ENCODE results near the gene NRG3. TPM values are rescaled to one million over a fixed set of nuclear protein-coding genes. Genes with fewer than 3 reads are reported as not detected.

NRG3 gene
- total RNA-seq, 1 donor from 2014 or later: 2.6 TPM

- Histone ChIP-seq H3K4me1 (no peaks in the 10 kb centered on the region), H3K27ac (no peak overlapping the region), H3K4me3 (no peak overlapping the region), H3K36me3 (no peaks in the 10 kb centered on the region), H3K27me3 (ENCODE audit: low read depth) (no peaks in the 10 kb centered on the region), H3K9me3 (no peaks in the 10 kb centered on the region)
- TF ChIP-seq, protein P1, sequence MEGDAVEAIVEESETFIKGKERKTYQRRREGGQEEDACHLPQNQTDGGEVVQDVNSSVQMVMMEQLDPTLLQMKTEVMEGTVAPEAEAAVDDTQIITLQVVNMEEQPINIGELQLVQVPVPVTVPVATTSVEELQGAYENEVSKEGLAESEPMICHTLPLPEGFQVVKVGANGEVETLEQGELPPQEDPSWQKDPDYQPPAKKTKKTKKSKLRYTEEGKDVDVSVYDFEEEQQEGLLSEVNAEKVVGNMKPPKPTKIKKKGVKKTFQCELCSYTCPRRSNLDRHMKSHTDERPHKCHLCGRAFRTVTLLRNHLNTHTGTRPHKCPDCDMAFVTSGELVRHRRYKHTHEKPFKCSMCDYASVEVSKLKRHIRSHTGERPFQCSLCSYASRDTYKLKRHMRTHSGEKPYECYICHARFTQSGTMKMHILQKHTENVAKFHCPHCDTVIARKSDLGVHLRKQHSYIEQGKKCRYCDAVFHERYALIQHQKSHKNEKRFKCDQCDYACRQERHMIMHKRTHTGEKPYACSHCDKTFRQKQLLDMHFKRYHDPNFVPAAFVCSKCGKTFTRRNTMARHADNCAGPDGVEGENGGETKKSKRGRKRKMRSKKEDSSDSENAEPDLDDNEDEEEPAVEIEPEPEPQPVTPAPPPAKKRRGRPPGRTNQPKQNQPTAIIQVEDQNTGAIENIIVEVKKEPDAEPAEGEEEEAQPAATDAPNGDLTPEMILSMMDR (IDR thresholded peaks at IDR 0.05): no peak
- intact Hi-C loops (cut with DNase I): no loop called here
- DNase-seq (no peak), ATAC-seq (no peak)
Observed at GRCh38 chr10:82866424-82867020, 991.5 kb downstream of the NRG3 start.

GRCh38 chr10:82867056-82867455, 992.1 kb downstream of the NRG3 start:
- H3K27ac ChIP-seq: no peak overlapping the region
- intact Hi-C loops (cut with DNase I): no loop called here

GRCh38 chr10:82874671-82875070, 999.7 kb downstream of the NRG3 start:
- H3K36me3 ChIP-seq: no peaks in the 10 kb centered on the region
- ATAC-seq (no peak), DNase-seq (no peak)
- H3K27me3 ChIP-seq (ENCODE audit: low read depth): no peaks in the 10 kb centered on the region
- no peaks in the 10 kb centered on the region for H3K4me1 ChIP-seq
- H3K27ac ChIP-seq: no peak overlapping the region
- H3K4me3 ChIP-seq: no peak overlapping the region
- H3K9me3 ChIP-seq: no peaks in the 10 kb centered on the region
- intact Hi-C loops (cut with DNase I): no loop called here
- TF ChIP-seq, protein P1 (IDR thresholded peaks at IDR 0.05): no peak

More at GRCh38 chr10:82867056-82867455, 992.1 kb downstream of the NRG3 start:
- DNase-seq: no peak
- Histone ChIP-seq H3K9me3 (no peaks in the 10 kb centered on the region), H3K4me1 (no peaks in the 10 kb centered on the region), H3K4me3 (no peak overlapping the region), H3K36me3 (no peaks in the 10 kb centered on the region), H3K27me3 (ENCODE audit: low read depth) (no peaks in the 10 kb centered on the region)
- TF ChIP-seq, protein P1 (IDR thresholded peaks at IDR 0.05): no peak
- no peak for ATAC-seq

GRCh38 chr10:82880776-82881290, 1005.8 kb downstream of the NRG3 start:
- H3K27ac ChIP-seq: no peak overlapping the region
- H3K36me3 ChIP-seq: no peaks in the 10 kb centered on the region
- H3K27me3 ChIP-seq (ENCODE audit: low read depth): no peaks in the 10 kb centered on the region
- no peak for DNase-seq
- no peak overlapping the region for H3K4me3 ChIP-seq
- intact Hi-C loops (cut with DNase I): no loop called here
- H3K4me1 ChIP-seq: no peaks in the 10 kb centered on the region
- ATAC-seq: no peak
- TF ChIP-seq, protein P1 (IDR thresholded peaks at IDR 0.05): no peak
- H3K9me3 ChIP-seq: no peaks in the 10 kb centered on the region

DNA sequence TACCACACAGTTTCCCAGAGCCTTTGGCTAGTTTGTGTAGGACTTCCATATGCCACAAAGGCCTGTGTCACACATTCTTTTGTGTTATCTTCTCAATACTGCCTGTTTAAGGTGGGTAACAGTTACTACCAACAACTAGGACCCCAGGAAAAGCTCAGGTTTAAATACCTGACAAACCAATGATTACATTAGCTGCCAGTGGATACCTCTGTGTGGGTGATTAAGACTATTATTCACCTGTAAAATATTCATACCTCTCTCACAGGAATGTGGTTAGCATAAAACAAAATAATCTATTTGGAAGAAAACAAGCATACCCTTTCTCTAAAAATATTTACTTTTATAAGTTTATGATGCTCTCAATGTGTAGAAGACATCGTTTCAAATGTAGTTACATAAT, 1007.7 kb downstream of the NRG3 start:
- Histone ChIP-seq H3K27ac (no peak overlapping the region), H3K4me3 (no peak overlapping the region), H3K4me1 (no peaks in the 10 kb centered on the region), H3K36me3 (no peaks in the 10 kb centered on the region), H3K9me3 (no peaks in the 10 kb centered on the region), H3K27me3 (ENCODE audit: low read depth) (no peaks in the 10 kb centered on the region)
- ATAC-seq (no peak), DNase-seq (no peak)
- TF ChIP-seq, protein P1 (IDR thresholded peaks at IDR 0.05): no peak
- intact Hi-C loops (cut with DNase I): no loop called here
